Measurements from ENCODE around the gene SND1.

- TF ChIP-seq TAF1 (IDR thresholded peaks at IDR 0.05; ENCODE audit: low read depth), result no peak
- no peak for TF ChIP-seq REST (IDR thresholded peaks at IDR 0.05; ENCODE audit: low read depth)
- no peak for TF ChIP-seq EGR1 (IDR thresholded peaks at IDR 0.05)
- TF ChIP-seq CREB1 (IDR thresholded peaks at IDR 0.05; ENCODE audit: low read depth), result no peak
- TF ChIP-seq NFIC (IDR thresholded peaks at IDR 0.05), result no peak
- TF ChIP-seq EP300 (IDR thresholded peaks at IDR 0.05; ENCODE audit: borderline replicate concordance), result no peak
- no peak for TF ChIP-seq TCF12 (IDR thresholded peaks at IDR 0.05; ENCODE audit: low read depth)
- no peak for TF ChIP-seq CEBPB (IDR thresholded peaks at IDR 0.05)
- no peak for TF ChIP-seq FOXM1 (IDR thresholded peaks at IDR 0.05; ENCODE audit: borderline replicate concordance, low read depth)
- no peak for TF ChIP-seq MAX (IDR thresholded peaks at IDR 0.05)
- no peak for TF ChIP-seq YY1 (IDR thresholded peaks at IDR 0.05; ENCODE audit: low read depth)
- TF ChIP-seq USF1 (IDR thresholded peaks at IDR 0.05), result no peak
Observed at GRCh38 chr7:128005759-128006159, 353.8 kb downstream of the SND1 start.

All from Ishikawa (cell line).